Uterus (tissue), 2 donors: Measurements from ENCODE around the gene TTC7B.

Source experiments
- CTCF ChIP-seq, 4 experiments: fragments of 200-600 bp in 2 of 4; fragments of 450-650 bp in 2 of 4; sonication (generic) in 2 of 4; IDR thresholded peaks; one replicate each; pipeline ENCODE4 v1.5.1; 2016 to 2019; ENCODE audit warnings: antibody characterized with exemption in 4 of 4, mild to moderate bottlenecking in 2 of 4, moderate library complexity in 1 of 4
- POLR2A ChIP-seq, 2 donors: fragments of 450-650 bp; IDR thresholded peaks; one replicate each; pipeline ENCODE4 v1.6.1; 2016; ENCODE audit warnings: antibody characterized with exemption in 2 of 2, mild to moderate bottlenecking in 1 of 2, moderate library complexity in 1 of 2

- TF ChIP-seq CTCF (IDR thresholded peaks at IDR 0.05) (no peak), POLR2A (IDR thresholded peaks at IDR 0.05) (no peak)
Observed at GRCh38 chr14:90503582-90503981, 312.6 kb downstream of the TTC7B start.
